Gastroesophageal sphincter (tissue), 3 donors: ENCODE measurements around the gene HTRA3.

Source experiments
- CTCF ChIP-seq, 4 experiments: fragments of 200-600 bp in 2 of 4; fragments of 450-650 bp in 2 of 4; sonication (generic) in 1 of 4; IDR thresholded peaks; one replicate each; pipeline ENCODE4 v1.5.1; 2017 to 2019; ENCODE audit warnings: antibody characterized with exemption in 4 of 4, mild to moderate bottlenecking in 2 of 4, moderate library complexity in 2 of 4
- EP300 ChIP-seq: sonication (generic); formaldehyde crosslinking; IDR thresholded peaks from one replicate; pipeline ENCODE4 v1.6.1; 2017; ENCODE audit warnings: antibody characterized with exemption, mild to moderate bottlenecking
- POLR2A ChIP-seq, 2 donors: fragments of 450-650 bp; IDR thresholded peaks; one replicate each; pipeline ENCODE4 v1.6.1; 2017; ENCODE audit warnings: antibody characterized with exemption in 2 of 2, mild to moderate bottlenecking in 2 of 2, moderate library complexity in 1 of 2
- POLR2AphosphoS5 ChIP-seq: sonication (generic); formaldehyde crosslinking; IDR thresholded peaks from one replicate; pipeline ENCODE4 v1.6.1; 2017; ENCODE audit warnings: antibody characterized with exemption

- TF ChIP-seq CTCF (IDR thresholded peaks at IDR 0.05) (no peak), POLR2A (IDR thresholded peaks at IDR 0.05) (no peak), EP300 (no peak), POLR2AphosphoS5 (no peak)
Measured at GRCh38 chr4:8275548-8275910, 6.0 kb downstream of the HTRA3 start.
